K562 (cell line): ENCODE results near the gene NEB. TPM values are rescaled to one million over a fixed set of nuclear protein-coding genes. Genes with fewer than 3 reads are reported as not detected.

Experiments used
- ATAC-seq: fragments of 200-7000 bp; cut with Tn5 transposase; 3 replicates; pipeline ENCODE4 v1.9.1; 2020; ENCODE audit warnings: moderate library complexity
- BruUV-seq: library from RNA; stranded (reverse); fragments of 400-500 nt; replicated peaks from 2 replicates; lab custom pipeline; 2021; lab: Mats Ljungman, UMichigan
- CTCF ChIA-PET: fragments of 300-600 bp; formaldehyde crosslinking; extraction: SDS; loops from one replicate; lab custom pipeline; 2021; ENCODE audit warnings: low intra/inter-chr PET ratio; lab: Yijun Ruan, JAX
- POLR2A ChIA-PET: fragments of 300-600, 350-650 bp; sonication (Branson Sonifier 250); formaldehyde crosslinking; extraction: SDS; loops from one replicate; lab custom pipeline; 2021; ENCODE audit warnings: antibody characterized with exemption, inconsistent platforms; lab: Yijun Ruan, JAX
- DNase-seq, 4 experiments: peaks; one replicate each; pipeline versions ENCODE4 v3.0.0 to v3.0.0-alpha.2; 2011 to 2018; ENCODE audit warnings: low spot score in 3 of 4, mixed read lengths in 3 of 4; ENCODE audit errors: extremely low read depth in 1 of 4
- FAIRE-seq: peaks from 2 replicates; lab custom pipeline; 2011; peaks lifted over from hg19 to GRCh38; lab: Jason Lieb, UNC
- H2AFZ ChIP-seq: 2 replicates; pipeline ENCODE4 v1.6.0; 2011; ENCODE audit warnings: low read depth, low read length, control low read depth, inconsistent platforms
- H3K27ac ChIP-seq: fragments of 200-600 bp; 3 replicates; pipeline ENCODE4 v1.8.0; 2011; ENCODE audit warnings: low read depth, mild to moderate bottlenecking, control low read depth, inconsistent platforms, low read length, moderate library complexity, mixed read lengths; ENCODE audit errors: extremely low read depth
- H3K27me3 ChIP-seq, 2 experiments: fragments of 300-600 bp in 1 of 2; 2 replicates in 1 of 2; 3 replicates in 1 of 2; pipeline versions ENCODE4 v1.6.0 to v1.8.0; 2011; ENCODE audit warnings: inconsistent platforms in 2 of 2, low read length in 2 of 2, mild to moderate bottlenecking in 1 of 2, mixed read lengths in 1 of 2, moderate library complexity in 1 of 2; ENCODE audit not compliant: control insufficient read depth in 2 of 2, insufficient read depth in 2 of 2
- H3K36me3 ChIP-seq: fragments of 300-600 bp; 3 replicates; pipeline ENCODE4 v1.8.0; 2011; ENCODE audit warnings: mild to moderate bottlenecking, low read length, inconsistent platforms; ENCODE audit not compliant: control insufficient read depth, insufficient read depth
- H3K4me1 ChIP-seq, 2 experiments: fragments of 200-600 bp in 1 of 2; replicated peaks in 1 of 2; 2 replicates in 1 of 2; 3 replicates in 1 of 2; pipeline versions ENCODE4 v1.5.1 to v1.8.0; 2011; ENCODE audit warnings: inconsistent platforms in 2 of 2, low read length in 2 of 2, mild to moderate bottlenecking in 1 of 2, mixed read lengths in 1 of 2, moderate library complexity in 1 of 2; ENCODE audit not compliant: control insufficient read depth in 2 of 2, insufficient read depth in 2 of 2
- H3K4me2 ChIP-seq: 2 replicates; pipeline ENCODE4 v1.6.1; 2011; ENCODE audit warnings: low read length, control low read depth, inconsistent platforms, mixed read lengths; ENCODE audit not compliant: insufficient read depth
- H3K4me3 ChIP-seq: fragments of 200-600 bp; sonication (generic), shearing (Covaris generic); 2 replicates; pipeline ENCODE4 v1.5.1; 2016; ENCODE audit warnings: control low read depth, inconsistent platforms
- H3K79me2 ChIP-seq: fragments of 200-600 bp; 3 replicates; pipeline ENCODE4 v1.8.0; 2011; ENCODE audit warnings: low read length, inconsistent platforms; ENCODE audit not compliant: control insufficient read depth, insufficient read depth
- H3K9ac ChIP-seq, 2 experiments: 2 replicates each; pipeline versions ENCODE4 v1.6.0 to v1.6.1; 2011; ENCODE audit warnings: low read depth in 2 of 2, low read length in 2 of 2, control low read depth in 1 of 2, inconsistent platforms in 1 of 2, mild to moderate bottlenecking in 1 of 2, mixed read lengths in 1 of 2; ENCODE audit not compliant: insufficient read depth in 1 of 2
- H3K9me1 ChIP-seq: one replicate; pipeline ENCODE4 v1.6.0; 2011; ENCODE audit warnings: inconsistent platforms, mild to moderate bottlenecking, low read length, moderate library complexity; ENCODE audit not compliant: control insufficient read depth, insufficient read depth
- H3K9me3 ChIP-seq: replicated peaks from 2 replicates; pipeline ENCODE4 v1.5.1; 2011; ENCODE audit warnings: low read depth, low read length, inconsistent platforms; ENCODE audit not compliant: control insufficient read depth, insufficient read depth
- H4K20me1 ChIP-seq: replicated peaks from 2 replicates; pipeline ENCODE4 v1.6.1; 2011; ENCODE audit warnings: low read length, inconsistent platforms, mixed read lengths; ENCODE audit not compliant: control insufficient read depth, insufficient read depth
- E2F3 ChIP-seq: fragments of 250-450 bp; sonication (Bioruptor Pico); IDR thresholded peaks from 2 replicates; pipeline ENCODE4 v1.4.0; 2020; ENCODE audit warnings: mild to moderate bottlenecking
- EP400 ChIP-seq: fragments of 450-650 bp; IDR thresholded peaks from 2 replicates; pipeline ENCODE4 v1.6.1; 2017; ENCODE audit warnings: antibody characterized with exemption, mild to moderate bottlenecking, moderate library complexity
- FOXJ3 ChIP-seq: sonication (generic); formaldehyde crosslinking; IDR thresholded peaks from 2 replicates; pipeline ENCODE4 v1.4.0; 2020; ENCODE audit warnings: mild to moderate bottlenecking, missing genetic modification reagents
- JUNB ChIP-seq: fragments of 450-650 bp; formaldehyde crosslinking; conservative IDR thresholded peaks from 2 replicates; pipeline ENCODE4 v1.4.0; 2020; ENCODE audit warnings: mild to moderate bottlenecking
- KDM2B ChIP-seq: fragments of 250-450 bp; sonication (Bioruptor Pico); IDR thresholded peaks from 2 replicates; pipeline ENCODE4 v1.8.0; 2021; ENCODE audit warnings: mild to moderate bottlenecking, moderate library complexity
- NCOA2 ChIP-seq, 2 experiments: fragments of 450-650 bp; IDR thresholded peaks; 2 replicates each; pipeline ENCODE4 v1.6.1; 2018; ENCODE audit warnings: mild to moderate bottlenecking in 2 of 2, moderate library complexity in 1 of 2; ENCODE audit not compliant: partially characterized antibody in 2 of 2
- NR4A1 ChIP-seq, 2 experiments: fragments of 250-450 bp in 1 of 2; fragments of 450-650 bp in 1 of 2; sonication (Bioruptor Pico) in 1 of 2; IDR thresholded peaks; 2 replicates each; pipeline versions ENCODE4 v1.4.0 to v1.6.1; 2016 to 2020; ENCODE audit warnings: mild to moderate bottlenecking in 2 of 2, missing compliant biosample characterization in 1 of 2, missing genetic modification characterization in 1 of 2, moderate library complexity in 1 of 2
- POLR2AphosphoS5 ChIP-seq: IDR thresholded peaks from 2 replicates; pipeline ENCODE4 v1.6.1; 2011; ENCODE audit warnings: mild to moderate bottlenecking, low read depth, low read length, moderate library complexity; ENCODE audit not compliant: control insufficient read depth, insufficient read depth
- PPARD ChIP-seq: fragments of 250-450 bp; sonication (Bioruptor Pico); IDR thresholded peaks from 2 replicates; pipeline ENCODE4 v1.8.0; 2022; ENCODE audit warnings: inconsistent platforms, mild to moderate bottlenecking, moderate library complexity
- RBM39 ChIP-seq: fragments of 200-400 bp; formaldehyde crosslinking; optimal IDR thresholded peaks from 2 replicates; pipeline ENCODE3; 2018; ENCODE audit warnings: low read depth, low read length
- SP2 ChIP-seq: IDR thresholded peaks from 2 replicates; pipeline ENCODE4 v1.6.1; 2011; ENCODE audit warnings: mild to moderate bottlenecking, low read depth, low read length, moderate library complexity; ENCODE audit not compliant: poor library complexity, severe bottlenecking; ENCODE audit errors: extremely low read depth
- TRIM25 ChIP-seq: fragments of 450-650 bp; IDR thresholded peaks from 2 replicates; pipeline ENCODE4 v1.7.0; 2016; ENCODE audit warnings: borderline replicate concordance
- ZNF12 ChIP-seq: sonication (generic); formaldehyde crosslinking; IDR thresholded peaks from 2 replicates; pipeline ENCODE4 v1.4.0; 2020; ENCODE audit warnings: mild to moderate bottlenecking, missing genetic modification reagents
- ZNF263 ChIP-seq: sonication (generic); formaldehyde crosslinking; IDR thresholded peaks from 2 replicates; pipeline ENCODE4 v1.8.0; 2022; ENCODE audit warnings: mild to moderate bottlenecking, missing genetic modification reagents, borderline replicate concordance
- ZNF324 ChIP-seq: fragments of 250-450 bp; sonication (Bioruptor Pico); IDR thresholded peaks from 2 replicates; pipeline ENCODE4 v1.4.0; 2020; ENCODE audit warnings: mild to moderate bottlenecking
- ZNF408 ChIP-seq: fragments of 250-450 bp; sonication (Bioruptor Pico); IDR thresholded peaks from 2 replicates; pipeline ENCODE4 v1.4.0; 2020; ENCODE audit warnings: low read depth, mild to moderate bottlenecking, moderate library complexity
- ZNF79 ChIP-seq: fragments of 250-450 bp; sonication (Bioruptor Pico); IDR thresholded peaks from 2 replicates; pipeline ENCODE4 v1.4.0; 2020; ENCODE audit warnings: low read depth, mild to moderate bottlenecking, moderate library complexity
- in situ Hi-C: fragments of 300-500 bp; cut with MboI; formaldehyde crosslinking; loops from 4 replicates; pipeline ENCODE4 v1.15.0; 2018; ENCODE audit warnings: inconsistent platforms, mixed read lengths
- intact Hi-C: fragments of 100-400 bp; cut with micrococcal nuclease; formaldehyde crosslinking; loops from 2 replicates; pipeline ENCODE4 v1.14.2; 2022
- polyA plus RNA-seq, 8 experiments: library from polyadenylated mRNA; depleted of rRNA in 4 of 8; stranded (reverse) in 5 of 8; unstranded in 3 of 8; fragments of >200 nt; fragmentation: Nextera tagmentation in 2 of 8; fragmentation: Illumina TruSeq in 1 of 8; extraction: Ambion mirVana in 2 of 8; extraction: Trizol in 1 of 8; gene quantifications; 2 replicates each; pipeline versions ENCODE4 v1.2.1 to v1.2.3, GENCODE V29; 2011 to 2014; ENCODE audit warnings: inconsistent platforms in 1 of 8, missing spikeins in 1 of 8
- total RNA-seq, 7 experiments: library from RNA; depleted of rRNA in 6 of 7; stranded (reverse); fragments of >200 nt in 6 of 7; fragmentation: Illumina TruSeq in 2 of 7; extraction: Trizol in 2 of 7; gene quantifications; 2 replicates each; pipeline versions ENCODE4 v1.2.1 to v1.2.3, GENCODE V29; 2011 to 2021; ENCODE audit warnings: low replicate concordance in 1 of 7
- TF ChIP-seq, protein P1 (sequence below): fragments of 250-450 bp; sonication (Bioruptor Pico); IDR thresholded peaks from 2 replicates; pipeline ENCODE4 v1.8.0; 2021; ENCODE audit warnings: mild to moderate bottlenecking, moderate library complexity
- TF ChIP-seq, protein P2 (sequence below): fragments of 250-450 bp; sonication (Bioruptor Pico); IDR thresholded peaks from 2 replicates; pipeline ENCODE4 v1.4.0; 2020; ENCODE audit warnings: mild to moderate bottlenecking, moderate library complexity, borderline replicate concordance

The NEB gene
- total and polyA plus RNA-seq, 9 of the 15 experiments (the other 6 are each of a cell fraction or from before 2014, with no cell fraction given): 1.7 to 3.8 (median 2.9) TPM

DNA sequence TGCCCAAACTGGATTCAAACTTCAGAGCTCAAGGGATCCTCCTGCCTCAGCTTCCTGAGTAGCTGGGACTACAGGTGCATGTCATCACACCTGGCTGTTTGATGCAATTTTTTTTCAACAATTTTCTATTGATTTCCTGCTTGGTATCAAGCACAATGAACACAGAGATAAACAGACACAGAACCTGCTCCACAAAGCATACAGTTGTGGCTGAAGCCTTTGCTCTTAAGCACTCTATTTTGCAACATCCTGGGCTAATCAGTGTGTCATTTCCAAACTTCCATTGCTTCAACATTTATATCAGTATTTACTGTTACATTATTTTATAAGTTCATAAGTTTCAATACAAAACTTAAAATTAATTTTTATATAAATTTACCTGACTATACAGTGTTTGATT, 79.4 kb downstream of the NEB start:
- FAIRE-seq: no peak
- no TSS peak for BruUV-seq
- H4K20me1 ChIP-seq: no peaks in the 10 kb centered on the region
- CTCF ChIA-PET: no interaction called here
- H3K27ac ChIP-seq: no peak overlapping the region
- no peaks in the 10 kb centered on the region for H3K9me1 ChIP-seq
- no peak for DNase-seq
- no peak overlapping the region for H3K4me3 ChIP-seq
- H3K4me2 ChIP-seq: no peak overlapping the region
- no peaks in the 10 kb centered on the region for H3K36me3 ChIP-seq
- intact Hi-C loops: no loop called here
- no peak overlapping the region for H3K9ac ChIP-seq
- no peaks in the 10 kb centered on the region for H3K79me2 ChIP-seq
- no peak overlapping the region for H2AFZ ChIP-seq
- POLR2A ChIA-PET: no interaction called here
- no peak for ATAC-seq
- no peaks in the 10 kb centered on the region for H3K27me3 ChIP-seq
- H3K4me1 ChIP-seq: peaks cover 0 to 23% of the 10 kb centered on the region in 2 experiments; a peak in 3 of 5 replicates
- H3K9me3 ChIP-seq: no peaks in the 10 kb centered on the region
- in situ Hi-C loops: no loop called here
- TF ChIP-seq EP400 (no peak), KDM2B (CRISPR knock-in tag) (no peak), JUNB (no peak), RBM39 (no peak), PPARD (no peak), ZNF408 (CRISPR knock-in tag) (no peak), ZNF79 (CRISPR knock-in tag) (no peak), FOXJ3 (no peak), POLR2AphosphoS5 (no peak), ZNF324 (CRISPR knock-in tag) (no peak), ZNF12 (CRISPR knock-in tag) (no peak), ZNF263 (CRISPR knock-in tag) (no peak), TRIM25 (no peak), NCOA2 (IDR thresholded peaks at IDR 0.05; ENCODE audit: partially characterized antibody in 2 of 2) (no peak), NR4A1 (CRISPR knock-in tag; IDR thresholded peaks at IDR 0.05) (no peak), NR4A1 (tag; IDR thresholded peaks at IDR 0.05) (no peak), SP2 (no peak), E2F3 (CRISPR knock-in tag) (no peak)
- TF ChIP-seq, protein P1, sequence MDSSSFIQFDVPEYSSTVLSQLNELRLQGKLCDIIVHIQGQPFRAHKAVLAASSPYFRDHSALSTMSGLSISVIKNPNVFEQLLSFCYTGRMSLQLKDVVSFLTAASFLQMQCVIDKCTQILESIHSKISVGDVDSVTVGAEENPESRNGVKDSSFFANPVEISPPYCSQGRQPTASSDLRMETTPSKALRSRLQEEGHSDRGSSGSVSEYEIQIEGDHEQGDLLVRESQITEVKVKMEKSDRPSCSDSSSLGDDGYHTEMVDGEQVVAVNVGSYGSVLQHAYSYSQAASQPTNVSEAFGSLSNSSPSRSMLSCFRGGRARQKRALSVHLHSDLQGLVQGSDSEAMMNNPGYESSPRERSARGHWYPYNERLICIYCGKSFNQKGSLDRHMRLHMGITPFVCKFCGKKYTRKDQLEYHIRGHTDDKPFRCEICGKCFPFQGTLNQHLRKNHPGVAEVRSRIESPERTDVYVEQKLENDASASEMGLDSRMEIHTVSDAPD (CRISPR knock-in tag): no peak
- TF ChIP-seq, protein P2, sequence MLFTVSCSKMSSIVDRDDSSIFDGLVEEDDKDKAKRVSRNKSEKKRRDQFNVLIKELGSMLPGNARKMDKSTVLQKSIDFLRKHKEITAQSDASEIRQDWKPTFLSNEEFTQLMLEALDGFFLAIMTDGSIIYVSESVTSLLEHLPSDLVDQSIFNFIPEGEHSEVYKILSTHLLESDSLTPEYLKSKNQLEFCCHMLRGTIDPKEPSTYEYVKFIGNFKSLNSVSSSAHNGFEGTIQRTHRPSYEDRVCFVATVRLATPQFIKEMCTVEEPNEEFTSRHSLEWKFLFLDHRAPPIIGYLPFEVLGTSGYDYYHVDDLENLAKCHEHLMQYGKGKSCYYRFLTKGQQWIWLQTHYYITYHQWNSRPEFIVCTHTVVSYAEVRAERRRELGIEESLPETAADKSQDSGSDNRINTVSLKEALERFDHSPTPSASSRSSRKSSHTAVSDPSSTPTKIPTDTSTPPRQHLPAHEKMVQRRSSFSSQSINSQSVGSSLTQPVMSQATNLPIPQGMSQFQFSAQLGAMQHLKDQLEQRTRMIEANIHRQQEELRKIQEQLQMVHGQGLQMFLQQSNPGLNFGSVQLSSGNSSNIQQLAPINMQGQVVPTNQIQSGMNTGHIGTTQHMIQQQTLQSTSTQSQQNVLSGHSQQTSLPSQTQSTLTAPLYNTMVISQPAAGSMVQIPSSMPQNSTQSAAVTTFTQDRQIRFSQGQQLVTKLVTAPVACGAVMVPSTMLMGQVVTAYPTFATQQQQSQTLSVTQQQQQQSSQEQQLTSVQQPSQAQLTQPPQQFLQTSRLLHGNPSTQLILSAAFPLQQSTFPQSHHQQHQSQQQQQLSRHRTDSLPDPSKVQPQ: no peak
